H9 (cell line): Measurements from ENCODE around the gene ETV6. TPM values are rescaled to one million over a fixed set of nuclear protein-coding genes. Genes with fewer than 3 reads are reported as not detected.

Experiments
- DNase-seq: peaks from one replicate; pipeline ENCODE4 v3.0.0-alpha.2; 2017
- H2AFZ ChIP-seq: one replicate; pipeline ENCODE4 v1.6.1; 2013; ENCODE audit warnings: mild to moderate bottlenecking, low read length, control low read depth, moderate library complexity
- H2AK5ac ChIP-seq: 2 replicates; pipeline ENCODE4 v1.6.1; 2013; ENCODE audit warnings: low read length, control low read depth, mixed read lengths; ENCODE audit not compliant: insufficient read length
- H2BK120ac ChIP-seq: one replicate; pipeline ENCODE4 v1.6.1; 2013; ENCODE audit warnings: low read depth, mild to moderate bottlenecking, low read length, control low read depth, inconsistent platforms; ENCODE audit not compliant: poor library complexity, severe bottlenecking
- H2BK12ac ChIP-seq: 2 replicates; pipeline ENCODE4 v1.6.1; 2013; ENCODE audit warnings: low read length, control low read depth, mixed read lengths, low read depth; ENCODE audit not compliant: insufficient read length
- H2BK15ac ChIP-seq: 2 replicates; pipeline ENCODE4 v1.6.1; 2013; ENCODE audit warnings: low read depth, low read length, control low read depth
- H2BK20ac ChIP-seq: one replicate; pipeline ENCODE4 v1.6.1; 2013; ENCODE audit warnings: low read depth, mild to moderate bottlenecking, low read length, control low read depth, inconsistent platforms; ENCODE audit not compliant: poor library complexity, severe bottlenecking
- H2BK5ac ChIP-seq: 2 replicates; pipeline ENCODE4 v1.6.1; 2013; ENCODE audit warnings: low read length, control low read depth, mixed read lengths; ENCODE audit not compliant: insufficient read length
- H3K14ac ChIP-seq: 2 replicates; pipeline ENCODE4 v1.6.1; 2013; ENCODE audit warnings: low read length, control low read depth; ENCODE audit not compliant: insufficient read depth
- H3K18ac ChIP-seq: 2 replicates; pipeline ENCODE4 v1.6.1; 2013; ENCODE audit warnings: low read depth, mild to moderate bottlenecking, mixed read lengths, low read length, control low read depth; ENCODE audit not compliant: insufficient read length
- H3K23ac ChIP-seq: 2 replicates; pipeline ENCODE4 v1.6.1; 2013; ENCODE audit warnings: low read length, control low read depth, mixed read lengths, low read depth; ENCODE audit not compliant: insufficient read length
- H3K23me2 ChIP-seq: 2 replicates; pipeline ENCODE4 v1.6.1; 2013; ENCODE audit warnings: low read depth, mild to moderate bottlenecking, mixed read lengths, low read length, control low read depth; ENCODE audit not compliant: insufficient read length, poor library complexity, severe bottlenecking
- H3K27ac ChIP-seq: 2 replicates; pipeline ENCODE4 v1.5.1; 2013; ENCODE audit warnings: low read length, control low read depth, mixed read lengths, low read depth; ENCODE audit not compliant: insufficient read length
- H3K27me3 ChIP-seq: 2 replicates; pipeline ENCODE4 v1.6.1; 2013; ENCODE audit warnings: low read length, control low read depth, inconsistent platforms; ENCODE audit not compliant: insufficient read depth
- H3K4ac ChIP-seq: 2 replicates; pipeline ENCODE4 v1.6.1; 2013; ENCODE audit warnings: low read depth, mild to moderate bottlenecking, control low read depth, inconsistent platforms, low read length, moderate library complexity
- H3K4me1 ChIP-seq: 2 replicates; pipeline ENCODE4 v1.6.1; 2013; ENCODE audit warnings: low read length, control low read depth, inconsistent platforms; ENCODE audit not compliant: insufficient read depth
- H3K4me2 ChIP-seq: 2 replicates; pipeline ENCODE4 v1.6.1; 2013; ENCODE audit warnings: low read length, control low read depth, mixed read lengths; ENCODE audit not compliant: insufficient read length, insufficient read depth
- H3K56ac ChIP-seq: 2 replicates; pipeline ENCODE4 v1.6.1; 2013; ENCODE audit warnings: low read depth, mild to moderate bottlenecking, mixed read lengths, low read length, control low read depth; ENCODE audit not compliant: insufficient read length
- H3K79me1 ChIP-seq: 2 replicates; pipeline ENCODE4 v1.6.1; 2013; ENCODE audit warnings: low read depth, mild to moderate bottlenecking, moderate library complexity, low read length, control low read depth, inconsistent platforms; ENCODE audit not compliant: insufficient read depth, poor library complexity, severe bottlenecking
- H3K79me2 ChIP-seq: 2 replicates; pipeline ENCODE4 v1.6.1; 2013; ENCODE audit warnings: low read length, control low read depth, inconsistent platforms; ENCODE audit not compliant: insufficient read depth
- H3K9ac ChIP-seq: 2 replicates; pipeline ENCODE4 v1.6.1; 2013; ENCODE audit warnings: low read length, control low read depth, mixed read lengths; ENCODE audit not compliant: insufficient read length; ENCODE audit errors: extremely low read depth
- H3K9me3 ChIP-seq: one replicate; pipeline ENCODE4 v1.6.1; 2013; ENCODE audit warnings: low read depth, low read length, inconsistent platforms; ENCODE audit not compliant: control insufficient read depth
- H3T11ph ChIP-seq: one replicate; pipeline ENCODE4 v1.6.1; 2013; ENCODE audit warnings: mild to moderate bottlenecking, low read length, control low read depth, inconsistent platforms
- H4K20me1 ChIP-seq: one replicate; pipeline ENCODE4 v1.6.1; 2013; ENCODE audit not compliant: control insufficient read depth, insufficient read length, insufficient read depth
- H4K5ac ChIP-seq: 2 replicates; pipeline ENCODE4 v1.6.1; 2013; ENCODE audit warnings: low read depth, mild to moderate bottlenecking, mixed read lengths, low read length, control low read depth; ENCODE audit not compliant: insufficient read length
- H4K8ac ChIP-seq: replicated peaks from 2 replicates; pipeline ENCODE4 v1.6.1; 2013; ENCODE audit warnings: low read length, control low read depth, mixed read lengths, low read depth; ENCODE audit not compliant: insufficient read length
- H4K91ac ChIP-seq: 2 replicates; pipeline ENCODE4 v1.6.1; 2013; ENCODE audit warnings: low read depth, mild to moderate bottlenecking, moderate library complexity, mixed read lengths, low read length, control low read depth; ENCODE audit not compliant: insufficient read length
- H3K27ac Mint-ChIP-seq, 3 experiments: 2 replicates in 2 of 3; 3 replicates in 1 of 3; pipeline ENCODE4 v1.8.0; 2020 to 2021; ENCODE audit warnings: mixed read lengths in 3 of 3, mild to moderate bottlenecking in 1 of 3, moderate library complexity in 1 of 3
- H3K27me3 Mint-ChIP-seq: 2 replicates; pipeline ENCODE4 v1.8.0; 2021; ENCODE audit warnings: low read depth, mild to moderate bottlenecking, moderate library complexity, mixed read lengths
- H3K36me3 Mint-ChIP-seq, 3 experiments: 2 replicates in 2 of 3; 3 replicates in 1 of 3; pipeline ENCODE4 v1.8.0; 2020 to 2021; ENCODE audit warnings: low read depth in 3 of 3, mixed read lengths in 3 of 3; ENCODE audit not compliant: insufficient read depth in 1 of 3
- H3K4me1 Mint-ChIP-seq, 2 experiments: 2 replicates each; pipeline ENCODE4 v1.8.0; 2020; ENCODE audit warnings: mixed read lengths in 2 of 2
- H3K4me3 Mint-ChIP-seq, 2 experiments: 2 replicates in 1 of 2; 3 replicates in 1 of 2; pipeline ENCODE4 v1.8.0; 2020 to 2021; ENCODE audit warnings: mild to moderate bottlenecking in 2 of 2, mixed read lengths in 2 of 2, moderate library complexity in 1 of 2
- H3K9me3 Mint-ChIP-seq, 2 experiments: 2 replicates in 1 of 2; 3 replicates in 1 of 2; pipeline ENCODE4 v1.8.0; 2020; ENCODE audit warnings: mild to moderate bottlenecking in 2 of 2, mixed read lengths in 2 of 2, moderate library complexity in 1 of 2
- WGBS: extraction: QIAGEN DNeasy Blood & Tissue Kit; methylation state at CpG from one replicate; pipeline ENCODE4 v1.1.7; 2013; ENCODE audit warnings: missing lambda C conversion rate, low lambda C conversion rate, mixed read lengths; ENCODE audit not compliant: insufficient read length; ENCODE audit errors: extremely low coverage; 5-methylcytosine and 5-hydroxymethylcytosine counted together
- total RNA-seq: library from RNA; stranded (reverse); gene quantifications from 2 replicates; pipeline ENCODE4 v1.2.1, GENCODE V29; 2021
- TF ChIP-seq, protein P1 (sequence below): fragments of 200-600 bp; sonication (generic); conservative IDR thresholded peaks from 3 replicates; pipeline ENCODE4 v1.8.0; 2021; ENCODE audit warnings: antibody characterized with exemption, mild to moderate bottlenecking

Gene ETV6
- total RNA-seq, 1 experiment from 2014 or later, result 28.7 TPM

DNA sequence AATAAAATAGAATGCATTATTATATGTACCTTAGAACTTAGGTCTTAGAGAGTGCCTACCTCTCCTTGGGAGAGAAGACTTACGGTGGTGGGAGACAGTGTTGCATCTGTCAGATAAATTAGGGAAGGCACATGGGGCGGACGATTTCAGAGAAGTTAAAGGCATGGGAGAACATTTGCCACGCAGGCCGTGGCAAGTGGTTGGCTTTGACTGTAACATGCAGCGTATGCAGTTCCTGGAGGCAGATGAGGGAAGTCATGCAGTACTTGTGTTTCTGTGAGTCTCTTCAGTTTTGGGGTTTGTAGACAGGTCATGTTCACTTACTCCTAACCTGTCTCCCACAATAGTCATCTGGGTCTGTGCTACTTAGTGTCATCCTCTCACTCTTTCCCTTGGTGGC is 43.6 kb downstream of the ETV6 start:
- H2BK120ac ChIP-seq, result no peak overlapping the region
- no peak overlapping the region for H3K4me3 Mint-ChIP-seq
- H3K9me3 Mint-ChIP-seq, result no peaks in the 10 kb centered on the region
- H3K27ac ChIP-seq, result no peak overlapping the region
- H4K8ac ChIP-seq, result no peak overlapping the region
- peaks cover 3% of the 10 kb centered on the region for H3K79me1 ChIP-seq
- H3K4me1 ChIP-seq, result peaks cover 2% of the 10 kb centered on the region
- H3K23ac ChIP-seq, result no peak overlapping the region
- H3K27me3 ChIP-seq, result no peaks in the 10 kb centered on the region
- H2AFZ ChIP-seq, result no peak overlapping the region
- H3K4ac ChIP-seq, result no peak overlapping the region
- no peaks in the 10 kb centered on the region for H3K27me3 Mint-ChIP-seq
- peaks cover 3% of the 10 kb centered on the region; the same call in 1 of the 2 replicates for H3K79me2 ChIP-seq
- no peak overlapping the region for H3K9ac ChIP-seq
- no peak overlapping the region for H3K18ac ChIP-seq
- TF ChIP-seq, protein P1, sequence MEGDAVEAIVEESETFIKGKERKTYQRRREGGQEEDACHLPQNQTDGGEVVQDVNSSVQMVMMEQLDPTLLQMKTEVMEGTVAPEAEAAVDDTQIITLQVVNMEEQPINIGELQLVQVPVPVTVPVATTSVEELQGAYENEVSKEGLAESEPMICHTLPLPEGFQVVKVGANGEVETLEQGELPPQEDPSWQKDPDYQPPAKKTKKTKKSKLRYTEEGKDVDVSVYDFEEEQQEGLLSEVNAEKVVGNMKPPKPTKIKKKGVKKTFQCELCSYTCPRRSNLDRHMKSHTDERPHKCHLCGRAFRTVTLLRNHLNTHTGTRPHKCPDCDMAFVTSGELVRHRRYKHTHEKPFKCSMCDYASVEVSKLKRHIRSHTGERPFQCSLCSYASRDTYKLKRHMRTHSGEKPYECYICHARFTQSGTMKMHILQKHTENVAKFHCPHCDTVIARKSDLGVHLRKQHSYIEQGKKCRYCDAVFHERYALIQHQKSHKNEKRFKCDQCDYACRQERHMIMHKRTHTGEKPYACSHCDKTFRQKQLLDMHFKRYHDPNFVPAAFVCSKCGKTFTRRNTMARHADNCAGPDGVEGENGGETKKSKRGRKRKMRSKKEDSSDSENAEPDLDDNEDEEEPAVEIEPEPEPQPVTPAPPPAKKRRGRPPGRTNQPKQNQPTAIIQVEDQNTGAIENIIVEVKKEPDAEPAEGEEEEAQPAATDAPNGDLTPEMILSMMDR, result no peak
- H3K36me3 Mint-ChIP-seq, result no peaks in the 10 kb centered on the region; a peak in 1 of 7 replicates
- H4K20me1 ChIP-seq, result no peaks in the 10 kb centered on the region
- H2BK15ac ChIP-seq, result no peak overlapping the region
- WGBS, result no CpG with 5 or more reads among the region's 6 CpGs
- H2BK12ac ChIP-seq, result no peak overlapping the region
- no peak overlapping the region for H2BK5ac ChIP-seq
- H3T11ph ChIP-seq, result no peak overlapping the region
- H3K23me2 ChIP-seq, result no peaks in the 10 kb centered on the region
- no peak overlapping the region for H3K14ac ChIP-seq
- H3K9me3 ChIP-seq, result no peaks in the 10 kb centered on the region
- H4K91ac ChIP-seq, result no peak overlapping the region
- no peak for DNase-seq
- peaks cover 13 to 17% of the 10 kb centered on the region in 2 experiments for H3K4me1 Mint-ChIP-seq
- H3K4me2 ChIP-seq, result no peak overlapping the region
- no peak overlapping the region for H3K56ac ChIP-seq
- no peak overlapping the region for H2BK20ac ChIP-seq
- no peak overlapping the region for H2AK5ac ChIP-seq
- H4K5ac ChIP-seq, result no peak overlapping the region
- H3K27ac Mint-ChIP-seq, result no peak overlapping the region
